GM19468 (cell line): ENCODE measurements around the gene DCBLD2.

ENCODE experiments used
- ATAC-seq: cut with Tn5 transposase; IDR thresholded peaks from one replicate; pipeline ENCODE4 v1.9.1; 2021; ENCODE audit warnings: mild to moderate bottlenecking, moderate library complexity, moderate number of reproducible peaks; ENCODE audit not compliant: unreplicated experiment; ENCODE audit errors: extremely low read depth

The DCBLD2 gene

DNA sequence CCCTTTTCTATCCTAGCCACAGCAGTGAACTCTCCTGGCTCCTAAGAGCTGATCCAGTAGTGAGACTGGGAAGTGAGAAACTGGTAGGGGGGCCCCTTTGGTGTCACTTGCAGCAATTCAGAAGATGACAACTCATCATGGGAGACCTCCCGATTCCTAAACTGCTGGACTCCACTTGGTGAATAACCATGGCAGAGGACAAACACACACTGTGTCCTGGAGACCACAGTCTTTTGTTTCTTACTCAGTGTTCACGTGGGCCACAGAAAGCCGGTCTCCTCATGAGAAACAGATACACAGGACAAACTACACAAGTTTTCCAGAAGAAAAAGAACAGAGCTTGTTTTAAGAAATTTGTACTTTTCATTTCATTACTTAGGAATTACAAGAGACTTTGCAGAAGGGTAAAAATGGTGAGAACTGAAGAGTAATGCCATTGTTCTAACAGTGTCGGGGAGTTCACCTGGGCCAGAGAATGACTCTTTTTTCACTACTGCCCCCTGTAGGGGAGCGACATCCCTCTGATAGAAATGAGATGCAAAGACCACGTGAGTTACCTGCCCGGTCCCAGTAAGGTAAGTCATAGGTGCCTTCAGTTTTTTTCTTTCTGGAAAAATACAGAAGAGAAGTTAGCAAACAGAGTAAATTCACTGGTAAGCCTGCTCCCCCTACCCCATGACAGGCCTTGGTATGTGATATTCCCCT, 100.3 kb downstream of the DCBLD2 start:
- no peak for ATAC-seq

DNA sequence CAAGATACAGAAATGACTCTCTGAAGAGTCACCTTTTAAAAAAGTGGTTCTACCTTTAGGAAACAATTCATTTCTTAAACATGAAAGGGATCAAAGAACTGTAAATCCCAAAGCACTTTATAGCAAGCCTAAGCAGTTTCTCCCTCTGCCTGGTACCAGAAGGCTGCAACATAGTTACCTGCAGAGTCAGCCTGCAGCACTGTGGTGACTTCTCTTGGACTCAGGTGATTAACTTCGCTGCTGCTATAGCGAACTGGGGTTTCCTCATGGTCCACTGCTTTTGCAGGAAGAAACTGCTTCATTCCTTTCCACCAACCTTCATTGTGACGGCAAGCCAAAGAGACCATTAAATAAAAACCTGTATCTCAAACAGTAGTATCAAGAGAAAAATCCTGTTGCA, 101.1 kb downstream of the DCBLD2 start:
- no peak for ATAC-seq

GRCh38 chr3:98799479-98799878, 102.0 kb downstream of the DCBLD2 start:
- ATAC-seq = no peak

DNA sequence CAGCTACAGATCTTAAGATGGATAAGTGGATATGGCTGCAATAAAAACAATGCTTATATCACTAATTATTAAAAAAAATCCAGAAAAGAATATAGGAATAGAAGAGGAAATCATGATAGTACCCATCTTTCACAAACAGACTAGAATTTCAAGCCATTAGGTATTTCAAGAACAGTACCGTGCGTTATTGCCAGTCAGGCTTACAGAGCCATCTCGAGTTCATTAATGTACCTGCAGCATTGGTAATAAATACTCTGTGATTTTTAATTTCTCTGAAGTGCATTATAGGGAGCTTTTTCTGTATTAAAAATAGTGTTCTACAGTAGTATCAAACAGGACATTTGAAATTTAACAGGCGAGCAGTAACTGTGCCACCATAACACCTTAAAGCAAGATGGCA, 102.7 kb downstream of the DCBLD2 start:
- no peak for ATAC-seq

DNA sequence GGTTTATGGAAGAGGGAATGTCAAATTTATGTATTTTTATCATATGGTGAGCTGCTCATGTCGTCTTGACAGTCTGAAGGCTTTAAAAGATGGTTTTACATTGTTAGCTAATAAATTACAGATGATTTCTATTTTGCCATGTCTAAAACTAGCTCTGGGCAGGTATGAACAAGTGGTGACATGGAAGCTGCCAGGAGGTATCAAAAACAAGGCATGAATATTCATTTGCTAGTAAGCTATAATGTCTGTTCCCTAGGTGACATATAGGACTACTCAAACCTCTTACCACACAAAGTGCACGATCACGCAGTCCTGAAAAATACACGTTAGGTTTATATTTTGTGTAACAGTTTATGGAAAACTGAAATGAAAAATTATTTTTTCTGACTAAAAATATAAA, 103.6 kb downstream of the DCBLD2 start:
- no peak for ATAC-seq

GRCh38 chr3:98796334-98796733, 105.2 kb downstream of the DCBLD2 start:
- ATAC-seq = no peak

DNA sequence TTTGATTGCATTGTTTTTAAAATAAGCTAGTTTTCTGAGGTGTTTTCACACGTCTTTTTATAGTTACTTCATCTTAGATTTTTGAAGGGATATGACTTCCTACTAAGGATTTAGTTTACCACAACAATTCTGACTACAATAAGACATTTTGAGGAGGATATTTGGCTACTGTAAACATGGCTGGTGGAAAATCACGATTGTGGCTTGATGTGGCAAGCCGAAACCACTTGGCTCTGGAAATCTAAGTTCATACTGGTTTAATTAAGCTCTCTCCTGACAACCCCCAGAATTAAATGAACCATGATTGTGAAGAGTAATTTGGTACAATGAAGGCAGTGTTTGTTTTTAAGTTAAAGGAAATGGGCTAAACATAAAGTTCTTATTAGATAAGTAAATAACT, 107.5 kb downstream of the DCBLD2 start:
- no peak for ATAC-seq

DNA sequence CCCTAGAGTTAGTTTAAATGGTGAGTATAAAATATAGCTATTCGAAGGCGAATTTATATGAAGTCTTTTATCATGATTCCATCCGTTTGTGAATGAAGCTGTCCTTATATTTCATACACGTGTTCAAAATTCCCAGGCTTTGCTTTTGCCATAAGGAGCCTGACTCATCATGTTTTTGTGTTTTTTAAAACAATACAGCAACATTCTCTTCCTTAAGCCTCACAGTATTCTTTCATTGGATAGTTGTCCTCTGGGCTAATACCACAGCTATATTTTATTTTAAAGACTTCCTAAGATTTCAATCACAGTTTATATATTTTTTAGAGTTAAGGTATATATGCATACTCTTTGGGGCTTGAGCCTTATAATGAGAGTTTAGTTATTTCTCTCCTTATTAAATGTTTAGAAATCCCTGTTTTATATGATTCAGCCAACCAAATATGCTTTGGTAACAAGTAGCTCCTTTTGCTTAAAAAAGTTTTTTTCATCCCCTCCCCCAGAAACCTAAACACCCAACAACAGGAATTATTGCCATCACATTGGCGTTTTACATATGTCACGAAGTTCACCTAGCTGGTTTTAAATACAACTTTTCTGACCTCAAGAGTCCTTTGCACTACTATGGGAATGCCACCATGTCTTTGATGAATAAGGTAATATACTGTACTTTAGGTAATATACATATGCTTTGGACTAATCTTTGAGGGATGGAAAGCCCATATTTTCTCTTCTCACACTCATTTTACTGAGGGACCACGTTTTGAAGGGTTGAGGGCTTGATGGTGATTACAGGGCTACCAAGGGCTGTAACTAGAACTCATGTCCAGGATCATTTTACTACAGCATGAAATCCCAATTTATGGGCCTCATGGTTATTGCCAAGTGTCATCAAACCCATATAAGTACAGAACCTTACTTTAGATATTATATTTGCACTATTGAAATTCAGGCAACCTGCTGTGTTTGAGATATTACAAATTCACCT, 109.9 kb downstream of the DCBLD2 start:
- no peak for ATAC-seq

DNA sequence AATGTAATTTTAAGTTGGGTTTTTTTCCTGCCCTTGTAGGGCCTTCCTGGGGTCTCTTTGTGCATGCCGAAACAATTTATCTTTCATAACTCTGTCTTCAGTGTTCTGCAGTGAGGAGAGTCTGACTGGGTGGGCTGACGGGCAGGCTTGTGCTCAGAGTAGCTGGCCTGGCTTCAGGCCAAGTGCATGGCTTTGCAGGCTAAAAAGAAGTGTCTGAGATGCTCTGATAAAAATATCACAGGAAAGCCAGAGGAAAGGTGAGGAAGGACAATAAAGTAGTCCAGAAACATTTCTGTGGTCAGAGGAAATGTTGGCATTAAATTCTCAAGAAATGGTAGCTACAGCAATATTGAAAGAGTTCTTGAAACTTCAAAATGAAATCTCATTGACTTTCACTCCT, 112.8 kb downstream of the DCBLD2 start:
- ATAC-seq = no peak

DNA sequence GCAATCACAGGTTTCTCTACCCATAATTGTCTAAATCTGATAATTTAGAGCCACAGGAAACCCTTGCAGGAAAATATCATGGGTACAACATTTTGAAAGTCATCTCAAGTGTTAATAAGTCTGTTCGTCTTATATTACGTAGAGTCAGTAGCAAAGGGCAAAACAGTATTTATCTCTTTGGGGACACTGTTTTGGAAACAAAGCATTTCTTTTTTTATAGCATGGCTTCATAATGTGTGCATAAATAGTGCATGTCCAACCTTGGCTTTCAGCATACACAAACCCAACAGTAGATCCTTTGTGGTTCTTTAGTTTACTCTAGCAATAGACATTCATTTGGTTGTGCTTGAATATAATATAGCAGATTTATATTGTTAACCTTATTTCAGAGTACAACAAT, 114.3 kb downstream of the DCBLD2 start:
- no peak for ATAC-seq

GRCh38 chr3:98786364-98787006, 115.0 kb downstream of the DCBLD2 start:
- no peak for ATAC-seq

- ATAC-seq = no peak
These were observed 116.6 kb downstream of the DCBLD2 start for GRCh38 chr3:98784666-98785600.

DNA sequence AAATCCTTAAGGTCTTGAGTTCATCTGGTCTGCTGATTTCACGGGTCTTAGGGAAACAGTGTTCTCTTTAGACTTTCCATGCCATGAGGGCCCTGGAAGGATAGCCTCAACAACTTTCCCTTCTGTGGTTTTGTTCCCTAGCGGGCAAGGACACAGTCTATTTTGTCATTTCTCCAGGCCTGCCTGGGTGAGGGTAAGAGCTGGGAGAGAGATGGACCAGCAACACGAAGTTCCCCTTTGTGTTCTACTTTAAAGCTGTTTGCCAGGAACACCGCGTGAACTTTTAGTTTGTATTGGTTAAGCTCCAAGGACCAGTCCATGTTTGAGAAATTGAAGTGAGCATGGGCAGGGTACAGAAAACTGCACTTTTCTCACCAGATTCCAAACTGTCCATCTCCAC, 117.5 kb downstream of the DCBLD2 start:
- no peak for ATAC-seq

DNA sequence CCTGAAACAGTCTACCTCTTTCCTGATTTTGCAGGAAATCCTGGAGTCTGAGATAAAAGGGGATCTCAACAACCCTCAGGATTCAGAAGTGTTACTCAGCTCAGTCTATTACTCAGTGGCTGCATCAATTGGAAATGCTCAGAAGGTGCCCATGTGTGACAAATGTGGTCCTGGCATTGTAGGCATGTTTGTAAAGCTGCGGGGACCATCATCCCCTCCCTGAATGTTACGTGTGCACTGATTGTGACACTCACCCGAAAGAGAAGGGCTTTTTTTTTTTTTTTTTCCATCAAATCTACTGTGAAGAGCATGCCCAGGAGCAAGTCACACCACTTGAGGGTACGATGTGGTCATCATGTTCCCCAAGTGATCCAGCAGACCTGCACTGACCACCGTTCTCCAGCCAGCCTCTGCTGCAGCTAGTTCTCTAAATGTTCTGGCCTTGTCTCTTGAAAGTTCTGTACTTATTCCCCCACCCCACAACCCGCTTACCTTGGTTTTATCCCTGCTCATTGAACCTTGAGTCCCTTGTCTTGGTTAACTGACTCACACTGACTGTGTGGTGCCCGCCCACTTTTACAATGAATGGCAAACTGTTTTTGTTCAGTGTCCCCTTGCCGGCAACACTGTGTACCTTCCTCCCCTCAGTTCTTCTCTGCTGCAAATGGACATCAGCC, 118.5 kb downstream of the DCBLD2 start:
- ATAC-seq = no peak

- ATAC-seq = no peak
These were observed 121.2 kb downstream of the DCBLD2 start for GRCh38 chr3:98780343-98780742.

DNA sequence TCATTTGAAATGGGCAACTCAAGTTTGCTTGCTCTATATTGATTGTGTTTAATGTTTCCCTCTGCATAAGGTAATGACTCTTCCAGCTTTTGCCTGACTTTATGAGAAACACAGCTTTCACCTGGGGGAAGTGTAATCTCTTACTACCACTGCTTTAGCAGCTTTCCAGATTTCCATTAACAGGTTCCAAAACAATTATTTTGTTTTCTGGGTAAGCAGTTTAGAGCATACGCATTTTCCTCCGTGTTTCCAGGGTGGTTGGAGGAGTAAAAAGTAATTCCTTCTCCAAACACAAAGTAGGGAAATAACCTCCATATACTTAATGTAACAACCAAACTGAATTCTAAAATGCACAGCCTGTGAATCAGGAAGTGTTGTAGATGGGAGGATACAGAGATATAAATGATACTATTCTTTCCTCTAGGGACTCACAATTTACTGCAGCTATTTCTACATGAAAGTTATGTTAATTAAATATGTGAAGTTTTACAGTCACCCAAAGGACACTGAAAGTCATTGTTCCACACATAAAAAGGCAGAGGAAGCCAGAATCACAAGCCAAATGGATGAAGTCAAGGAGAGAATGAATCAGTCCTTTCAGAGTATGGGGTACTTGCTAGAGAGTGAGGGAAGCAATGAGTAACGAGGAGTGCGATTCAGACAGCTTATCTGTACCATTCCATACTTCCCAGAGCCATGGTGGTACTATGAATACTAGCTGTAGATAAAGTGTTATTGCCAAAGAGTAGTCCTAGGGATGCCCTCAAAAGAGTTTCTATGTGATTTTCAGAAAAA, 121.8 kb downstream of the DCBLD2 start:
- ATAC-seq = no peak

GRCh38 chr3:98778852-98779413, 122.6 kb downstream of the DCBLD2 start:
- no peak for ATAC-seq

GRCh38 chr3:98778383-98778782, 123.1 kb downstream of the DCBLD2 start:
- ATAC-seq = no peak
